Measurements from ENCODE around the gene EZR. TPM values are rescaled to one million over a fixed set of nuclear protein-coding genes. Genes with fewer than 3 reads are reported as not detected.

Gene EZR
- total RNA-seq, 1 donor, result 89.4 TPM

Small RNA genes within 50 kb of the gene (small RNA-seq; reads per million reads assigned to genes)
- gene MIR3918, result not detected

Other genes starting within 250 kb of the EZR start
- gene DYNLT1, start 174.6 kb downstream of the EZR start, total RNA-seq, result 54.3 and 70.4 TPM in 2 replicates
- 1.5 and 2.2 TPM in 2 replicates for gene SYTL3, start 169.3 kb downstream of the EZR start, total RNA-seq
- gene RSPH3, start 180.8 kb upstream of the EZR start, total RNA-seq, result 8.3 and 10.3 TPM in 2 replicates
- gene TAGAP, start 225.6 kb upstream of the EZR start, total RNA-seq, result not detected in 2 replicates